Activated B cell treated with CpG ODN at 0.5 μM for 24 hours (primary cell): Measurements from ENCODE around the gene MATCAP1. TPM values are rescaled to one million over a fixed set of nuclear protein-coding genes. Genes with fewer than 3 reads are reported as not detected.

Experiments
- ATAC-seq: fragments of 200-7000 bp; cut with Tn5 transposase; one replicate; pipeline ENCODE4 v1.10.0; 2021; ENCODE audit warnings: low read depth, mild to moderate bottlenecking, moderate library complexity
- CTCF ChIA-PET: fragments of 350-600 bp; sonication (Branson Sonifier 250); formaldehyde crosslinking; loops from one replicate; lab custom pipeline; 2021; ENCODE audit warnings: antibody characterized with exemption; lab: Charles Lee
- POLR2A ChIA-PET: fragments of 350-600 bp; sonication (Branson Sonifier 250); formaldehyde crosslinking; loops from one replicate; lab custom pipeline; 2021; ENCODE audit warnings: antibody characterized with exemption; lab: Charles Lee
- DNase-seq: peaks from one replicate; pipeline ENCODE4 v3.0.0; 2022
- H3K27ac Mint-ChIP-seq: one replicate; pipeline ENCODE4 v1.8.0; 2020; ENCODE audit warnings: mixed read lengths
- H3K27me3 Mint-ChIP-seq: one replicate; pipeline ENCODE4 v1.8.0; 2021; ENCODE audit warnings: mixed read lengths
- H3K36me3 Mint-ChIP-seq: one replicate; pipeline ENCODE4 v1.8.0; 2021; ENCODE audit warnings: low read depth, mixed read lengths
- H3K4me1 Mint-ChIP-seq: one replicate; pipeline ENCODE4 v1.8.0; 2021; ENCODE audit warnings: mixed read lengths
- H3K4me3 Mint-ChIP-seq: one replicate; pipeline ENCODE4 v1.8.0; 2020; ENCODE audit warnings: mild to moderate bottlenecking, mixed read lengths
- H3K9me3 Mint-ChIP-seq: one replicate; pipeline ENCODE4 v1.8.0; 2020; ENCODE audit warnings: mixed read lengths
- CTCF ChIP-seq: fragments of 200-600 bp; IDR thresholded peaks from one replicate; pipeline ENCODE4 v1.8.0; 2022; ENCODE audit warnings: antibody characterized with exemption, mild to moderate bottlenecking
- intact Hi-C: fragments of 100-400 bp; cut with micrococcal nuclease; formaldehyde crosslinking; loops from one replicate; pipeline ENCODE4 v1.15.1; 2024
- total RNA-seq: library from RNA; stranded (reverse); gene quantifications from 2 replicates; pipeline ENCODE4 v1.2.3, GENCODE V29; 2022

The MATCAP1 gene
- total RNA-seq, 1 donor from 2014 or later, result 18.7 TPM

- ChIA-PET POLR2A (no interaction called here), CTCF (no interaction called here)
- Mint-ChIP-seq H3K27me3 (peaks cover 3% of the 10 kb centered on the region), H3K9me3 (no peaks in the 10 kb centered on the region), H3K4me1 (peaks cover 27% of the 10 kb centered on the region), H3K36me3 (peaks cover 24% of the 10 kb centered on the region), H3K4me3 (peak overlapping the region; percentile 87), H3K27ac (no peak overlapping the region)
- intact Hi-C loops, result no loop called here
- DNase-seq (no peak), ATAC-seq (no peak)
- TF ChIP-seq CTCF, result no peak
Observed at GRCh38 chr16:67190448-67191399, 7.0 kb upstream of the MATCAP1 start.

- Mint-ChIP-seq H3K27me3 (peaks cover 8% of the 10 kb centered on the region), H3K27ac (no peak within 1 kb of the TSS), H3K4me3 (no peak within 1 kb of the TSS), H3K36me3 (peaks cover 18% of the 10 kb centered on the region), H3K4me1 (peaks cover 34% of the 10 kb centered on the region), H3K9me3 (no peaks in the 10 kb centered on the region)
- intact Hi-C loops, result no loop called here
- CTCF ChIA-PET, result no interaction called here
- POLR2A ChIA-PET, result no interaction called here
- TF ChIP-seq CTCF, result no peak
- no peak for ATAC-seq
- no peak for DNase-seq
Observed at GRCh38 chr16:67190041-67190440, 6.3 kb upstream of the MATCAP1 start, which contains the start of gene EXOC3L1. TSS of gene EXOC3L1 (minus strand) at chr16:67190136. CDS start at chr16:67189676, 460 bp downstream.

- ATAC-seq (no peak), DNase-seq (no peak)
- Mint-ChIP-seq H3K4me3 (no peak overlapping the region), H3K27me3 (peaks cover 8% of the 10 kb centered on the region), H3K36me3 (peaks cover 7% of the 10 kb centered on the region), H3K9me3 (no peaks in the 10 kb centered on the region), H3K27ac (no peak overlapping the region), H3K4me1 (peaks cover 36% of the 10 kb centered on the region)
- POLR2A ChIA-PET, result no interaction called here
- no peak for TF ChIP-seq CTCF
- intact Hi-C loops, result no loop called here
- CTCF ChIA-PET, result no interaction called here
Observed at GRCh38 chr16:67188798-67189197, 5.0 kb upstream of the MATCAP1 start.

- no peak for TF ChIP-seq CTCF
- Mint-ChIP-seq H3K27me3 (peaks cover 8% of the 10 kb centered on the region), H3K4me1 (peaks cover 32% of the 10 kb centered on the region), H3K36me3 (peaks cover 3% of the 10 kb centered on the region), H3K27ac (no peak overlapping the region), H3K9me3 (no peaks in the 10 kb centered on the region), H3K4me3 (no peak overlapping the region)
- ATAC-seq, result no peak
- CTCF ChIA-PET, result no interaction called here
- POLR2A ChIA-PET, result no interaction called here
- intact Hi-C loops, result no loop called here
- no peak for DNase-seq
Observed at GRCh38 chr16:67188323-67188722, 4.6 kb upstream of the MATCAP1 start.

DNA sequence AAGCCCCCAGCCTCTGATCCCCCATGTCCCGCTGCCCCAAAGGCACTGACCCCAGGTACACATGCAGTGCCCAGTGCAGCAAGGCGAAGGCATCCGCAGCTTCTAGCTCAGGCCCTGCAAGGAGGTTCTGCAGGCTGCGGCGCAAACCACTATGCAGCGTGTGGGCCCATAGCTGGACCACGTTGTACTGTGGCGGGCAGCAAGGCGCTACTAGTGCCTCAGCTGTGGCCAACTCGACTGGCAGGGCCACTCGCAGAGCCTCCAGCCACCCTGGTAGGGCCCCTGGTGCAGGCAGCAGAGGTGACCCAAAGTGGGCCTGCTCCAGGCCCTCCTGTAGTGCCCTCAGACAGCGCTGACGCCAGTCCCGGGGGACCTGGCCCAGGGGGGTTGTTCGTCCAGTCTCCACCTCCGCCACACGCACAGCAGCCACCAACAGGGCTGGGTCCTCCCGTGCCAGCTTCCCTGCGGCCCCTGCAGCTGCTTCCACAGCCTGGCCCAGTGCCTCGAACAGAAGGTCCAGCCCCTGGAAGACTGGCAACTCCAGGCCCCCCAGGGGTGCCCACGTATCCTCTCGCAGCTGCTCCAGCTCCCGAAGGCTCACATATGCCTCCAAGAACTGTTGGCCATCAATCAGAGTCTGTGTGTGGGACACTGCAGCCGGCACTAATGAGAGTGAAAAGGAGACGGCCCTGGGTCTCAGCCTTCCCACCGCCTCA lies 3.6 kb upstream of the MATCAP1 start:
- Mint-ChIP-seq H3K4me1 (peaks cover 22% of the 10 kb centered on the region), H3K4me3 (no peak overlapping the region), H3K27me3 (peaks cover 8% of the 10 kb centered on the region), H3K9me3 (no peaks in the 10 kb centered on the region), H3K36me3 (no peaks in the 10 kb centered on the region), H3K27ac (no peak overlapping the region)
- DNase-seq, result no peak
- intact Hi-C loops, result no loop called here
- ChIA-PET POLR2A (no interaction called here), CTCF (interaction anchor here (1.5 kb wide), 1 partner anchor 32 kb away, joined by 4 read pairs; no protein-coding TSS in a partner anchor)
- ATAC-seq, result no peak
- no peak for TF ChIP-seq CTCF
